Left kidney (tissue), 2 donors: Measurements from ENCODE around the gene VASN. TPM values are rescaled to one million over a fixed set of nuclear protein-coding genes. Genes with fewer than 3 reads are reported as not detected.

ENCODE experiments used
- DNase-seq: peaks from one replicate; pipeline ENCODE4 v3.0.0-alpha.2; 2013
- polyA plus RNA-seq: library from polyadenylated mRNA; unstranded; fragments of 120-200 nt; gene quantifications from one replicate; pipeline ENCODE4 v1.2.1, GENCODE V29; 2013; ENCODE audit not compliant: insufficient read length

VASN gene
- polyA plus RNA-seq, 1 donor = 30.1 TPM

DNA sequence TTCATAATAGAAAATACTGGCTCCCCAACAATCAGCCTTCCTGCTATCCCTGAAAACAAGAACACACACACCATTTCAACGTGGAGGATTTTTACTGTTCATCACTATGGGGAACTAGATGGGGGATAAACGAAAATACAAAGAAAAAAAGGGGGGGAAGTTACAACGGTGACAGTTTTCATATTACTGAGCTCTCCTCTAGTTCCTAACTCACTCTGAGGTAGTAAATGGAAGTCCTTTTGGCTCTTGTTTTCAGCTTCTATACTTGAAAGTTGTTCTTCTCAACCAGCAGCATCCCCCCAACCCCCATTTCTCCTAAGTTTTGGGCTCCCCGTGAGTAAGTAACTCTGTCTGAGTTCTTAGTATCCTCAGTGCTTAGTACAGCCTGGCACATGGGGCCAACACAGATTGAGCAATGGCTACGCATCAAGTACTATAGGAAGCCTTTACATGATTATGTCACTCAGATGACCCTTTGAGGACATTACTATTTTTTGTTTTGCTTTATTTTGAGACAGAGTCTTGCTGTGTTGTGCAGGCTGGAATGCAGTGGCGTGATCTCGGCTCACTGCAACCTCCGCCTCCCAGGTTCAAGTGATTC, 49.0 kb downstream of the VASN start:
- DNase-seq = no peak

DNA sequence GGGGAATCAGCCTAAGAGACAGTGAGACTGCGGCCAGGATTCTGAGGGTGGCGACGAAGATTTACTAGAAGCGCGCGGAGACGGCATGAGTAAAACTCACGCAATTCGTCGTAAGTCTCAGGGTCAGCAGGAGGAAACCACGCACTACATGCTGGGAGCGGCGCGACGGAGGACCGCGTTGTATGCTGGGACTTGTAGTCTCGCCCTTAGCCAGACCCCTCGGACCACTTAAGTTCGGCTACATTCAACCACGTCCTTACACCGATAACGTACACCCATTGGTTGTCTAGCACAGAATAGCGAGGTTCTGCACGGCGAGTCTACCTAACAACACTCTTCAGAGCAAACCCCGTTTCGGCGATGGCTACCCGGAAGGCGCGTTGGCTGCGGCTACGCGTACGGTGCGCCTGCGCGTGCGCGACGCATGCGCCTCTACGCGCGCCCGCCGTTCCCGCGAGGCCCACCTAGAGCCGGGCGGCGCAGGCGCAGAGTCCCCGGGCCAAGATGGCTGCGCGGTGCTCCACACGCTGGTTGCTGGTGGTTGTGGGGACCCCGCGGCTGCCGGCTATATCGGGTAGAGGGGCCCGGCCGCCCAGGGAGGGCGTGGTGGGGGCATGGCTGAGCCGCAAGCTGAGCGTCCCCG, 53.9 kb downstream of the VASN start, which contains the start of gene DNAJA3:
DNAJA3 (plus strand) TSS at position 491 of the 643 bp plus-strand sequence; CDS start at position 505, 14 bp downstream.
- peak; percentile 94 for DNase-seq

DNA sequence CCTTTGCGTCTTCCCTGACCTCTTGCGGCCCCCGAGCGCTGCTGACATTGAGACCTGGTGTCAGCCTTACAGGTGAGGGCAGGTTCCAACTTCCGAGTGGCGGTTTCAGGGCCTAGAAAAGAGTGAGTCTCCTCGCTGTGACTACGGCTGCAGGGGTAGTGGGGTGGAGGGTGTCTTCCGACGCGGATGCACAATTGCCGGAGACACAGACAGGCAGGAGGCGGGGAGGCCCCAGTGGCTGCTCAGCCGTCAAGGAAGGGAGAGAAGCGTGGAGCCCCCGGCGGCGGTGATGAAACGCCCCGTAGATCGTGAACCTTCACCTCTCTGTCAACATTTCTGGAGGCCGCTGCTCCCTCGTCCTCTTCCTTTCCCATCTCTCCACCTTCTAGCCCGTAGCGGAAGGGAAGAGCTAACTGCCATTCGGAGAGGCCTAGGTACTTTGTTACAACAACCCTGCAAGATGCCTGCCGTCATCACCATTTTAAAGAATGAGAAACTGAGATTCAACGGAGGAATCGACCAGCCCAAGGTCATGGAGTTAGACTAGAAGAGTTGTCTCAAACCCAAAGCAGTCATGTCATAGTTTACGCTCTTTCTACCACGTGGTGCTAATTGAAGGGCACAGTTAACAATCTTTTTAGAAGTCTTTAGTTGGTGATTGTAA, 54.5 kb downstream of the VASN start:
- DNase-seq = no peak

DNA sequence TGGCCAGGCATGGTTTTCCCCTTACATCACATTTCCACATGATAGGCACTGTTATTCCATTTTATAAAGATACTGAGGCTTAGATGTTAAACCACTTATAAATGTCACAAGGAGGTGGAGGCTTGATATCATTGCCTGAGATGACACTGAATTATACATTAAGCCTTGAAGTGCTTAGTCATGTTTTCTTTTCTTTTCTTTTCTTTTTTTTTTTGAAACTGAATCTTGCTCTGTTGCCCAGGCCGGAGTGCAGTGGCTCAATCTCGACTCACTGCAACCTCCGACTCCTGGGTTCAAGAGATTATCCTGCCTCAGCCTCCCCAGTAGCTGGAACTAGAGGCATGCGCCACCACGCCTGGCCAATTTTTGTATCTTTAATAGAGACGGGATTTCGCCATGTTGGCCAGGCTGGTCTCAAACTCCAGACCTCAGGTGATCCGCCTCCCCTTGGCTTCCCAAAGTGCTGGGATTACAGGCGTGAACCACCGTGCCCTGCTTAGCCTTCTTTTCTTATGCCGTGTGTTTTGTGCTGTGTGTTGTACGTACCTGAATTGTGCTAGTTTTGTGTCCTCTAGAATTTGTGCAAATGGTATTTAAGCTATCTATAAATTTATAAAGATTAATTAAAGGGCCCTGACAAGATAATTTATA, 55.2 kb downstream of the VASN start:
- DNase-seq = no peak

DNA sequence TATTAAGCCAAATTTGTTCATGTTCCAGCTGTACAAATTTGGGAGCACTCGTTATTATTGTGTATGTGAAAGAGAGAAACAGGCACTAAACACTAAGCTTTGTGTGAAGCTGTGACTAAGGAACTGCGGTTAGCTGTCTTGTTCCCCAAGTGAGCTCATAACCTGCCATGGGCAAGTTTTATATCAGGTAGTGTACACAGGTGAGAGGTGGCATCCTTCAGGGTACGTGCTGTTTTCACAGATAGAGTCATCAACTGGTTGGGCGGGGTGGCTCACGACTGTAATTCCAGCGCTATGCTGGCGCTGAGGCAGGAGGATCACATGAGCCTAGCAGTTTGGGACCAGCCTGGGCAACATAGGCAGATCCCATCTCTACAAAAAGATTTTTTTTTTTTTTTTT, 56.9 kb downstream of the VASN start:
- no peak for DNase-seq

DNA sequence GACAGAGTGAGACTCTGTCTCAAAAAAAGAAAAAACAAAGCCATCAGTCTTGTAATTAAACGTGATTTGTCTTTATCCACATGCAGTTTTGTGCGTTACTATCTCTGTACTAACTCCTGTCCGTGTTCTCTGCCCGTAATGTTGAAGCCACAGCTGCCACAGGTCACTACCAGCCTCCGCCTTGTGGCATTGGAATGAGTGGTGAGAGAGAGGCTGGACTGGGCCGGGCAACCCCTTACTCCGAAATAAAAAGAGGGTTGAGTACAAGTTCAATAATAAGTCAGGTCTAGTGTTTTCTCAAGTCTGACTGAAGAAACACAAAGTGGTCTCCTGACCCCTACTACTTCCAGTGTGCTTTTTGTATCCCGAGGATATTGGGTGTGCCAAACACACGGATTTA, 59.4 kb downstream of the VASN start:
- DNase-seq = no peak

Other genes starting within 250 kb of the VASN start
- gene SRL, start 129.8 kb upstream of the VASN start, polyA plus RNA-seq = 0.93 TPM
- 16.4 TPM for gene TFAP4, start 98.8 kb upstream of the VASN start, polyA plus RNA-seq
- gene GLIS2, start 55.8 kb upstream of the VASN start, polyA plus RNA-seq = 32.5 TPM
- gene PAM16, start 20.5 kb upstream of the VASN start, polyA plus RNA-seq = 20.4 TPM
- 20.3 TPM for gene CORO7, start 44.7 kb downstream of the VASN start, polyA plus RNA-seq
- gene DNAJA3, start 54.0 kb downstream of the VASN start, polyA plus RNA-seq = 39.7 TPM
- gene NMRAL1, start 102.8 kb downstream of the VASN start, polyA plus RNA-seq = 33.7 TPM
- 38.6 TPM for gene HMOX2, start 104.5 kb downstream of the VASN start, polyA plus RNA-seq
- 28.4 TPM for gene CDIP1, start 166.9 kb downstream of the VASN start, polyA plus RNA-seq
- 0.33 TPM for gene C16orf96, start 184.5 kb downstream of the VASN start, polyA plus RNA-seq
- 13.3 TPM for gene UBALD1, start 243.0 kb downstream of the VASN start, polyA plus RNA-seq